M059J (cell line): Measurements from ENCODE around the gene SH3PXD2A. TPM values are rescaled to one million over a fixed set of nuclear protein-coding genes. Genes with fewer than 3 reads are reported as not detected.

Experiments
- DNase-seq: peaks from one replicate; pipeline ENCODE4 v3.0.0-alpha.2; 2012; ENCODE audit warnings: low read depth
- total RNA-seq: library from RNA; depleted of rRNA; stranded (reverse); fragments of >200 nt; shearing (Covaris generic); gene quantifications from 2 replicates; pipeline ENCODE4 v1.2.3, GENCODE V29; 2014; rRNA removed

SH3PXD2A gene
- total RNA-seq, 1 experiment from 2014 or later = 5.0 TPM

GRCh38 chr10:103544657-103545310 is 310.6 kb downstream of the SH3PXD2A start:
- no peak for DNase-seq

Other genes starting within 250 kb of the SH3PXD2A start
- gene STN1, start 62.6 kb upstream of the SH3PXD2A start, total RNA-seq = 17.3 and 21.9 TPM in 2 replicates
- 18.7 and 22.1 TPM in 2 replicates for gene SLK, start 111.6 kb upstream of the SH3PXD2A start, total RNA-seq
- 2.9 and 3.2 TPM in 2 replicates for gene COL17A1, start 230.3 kb upstream of the SH3PXD2A start, total RNA-seq